Fibroblast of villous mesenchyme (primary cell): ENCODE data around the gene MISP. TPM values are rescaled to one million over a fixed set of nuclear protein-coding genes. Genes with fewer than 3 reads are reported as not detected.
A peak's percentile ranks its signal among the peaks of the same experiment; 100 is the strongest.

ENCODE experiments used
- DNase-seq: peaks from one replicate; pipeline ENCODE4 v3.0.0-alpha.2; 2010; ENCODE audit warnings: low read depth
- H3K4me3 ChIP-seq: 2 replicates; pipeline ENCODE4 v1.5.1; 2011; ENCODE audit warnings: low read depth, mild to moderate bottlenecking, low read length
- total RNA-seq: library from RNA; depleted of rRNA; stranded (reverse); fragments of >200 nt; gene quantifications from 2 replicates; pipeline ENCODE4 v1.2.3, GENCODE V29; 2012
- TF ChIP-seq, protein P1 (sequence below): IDR thresholded peaks from 2 replicates; pipeline ENCODE4 v1.5.1; 2012; ENCODE audit warnings: low read depth, mild to moderate bottlenecking, low read length; ENCODE audit not compliant: insufficient read depth

The MISP gene
- total RNA-seq, 1 donor: 0.43 TPM

DNA sequence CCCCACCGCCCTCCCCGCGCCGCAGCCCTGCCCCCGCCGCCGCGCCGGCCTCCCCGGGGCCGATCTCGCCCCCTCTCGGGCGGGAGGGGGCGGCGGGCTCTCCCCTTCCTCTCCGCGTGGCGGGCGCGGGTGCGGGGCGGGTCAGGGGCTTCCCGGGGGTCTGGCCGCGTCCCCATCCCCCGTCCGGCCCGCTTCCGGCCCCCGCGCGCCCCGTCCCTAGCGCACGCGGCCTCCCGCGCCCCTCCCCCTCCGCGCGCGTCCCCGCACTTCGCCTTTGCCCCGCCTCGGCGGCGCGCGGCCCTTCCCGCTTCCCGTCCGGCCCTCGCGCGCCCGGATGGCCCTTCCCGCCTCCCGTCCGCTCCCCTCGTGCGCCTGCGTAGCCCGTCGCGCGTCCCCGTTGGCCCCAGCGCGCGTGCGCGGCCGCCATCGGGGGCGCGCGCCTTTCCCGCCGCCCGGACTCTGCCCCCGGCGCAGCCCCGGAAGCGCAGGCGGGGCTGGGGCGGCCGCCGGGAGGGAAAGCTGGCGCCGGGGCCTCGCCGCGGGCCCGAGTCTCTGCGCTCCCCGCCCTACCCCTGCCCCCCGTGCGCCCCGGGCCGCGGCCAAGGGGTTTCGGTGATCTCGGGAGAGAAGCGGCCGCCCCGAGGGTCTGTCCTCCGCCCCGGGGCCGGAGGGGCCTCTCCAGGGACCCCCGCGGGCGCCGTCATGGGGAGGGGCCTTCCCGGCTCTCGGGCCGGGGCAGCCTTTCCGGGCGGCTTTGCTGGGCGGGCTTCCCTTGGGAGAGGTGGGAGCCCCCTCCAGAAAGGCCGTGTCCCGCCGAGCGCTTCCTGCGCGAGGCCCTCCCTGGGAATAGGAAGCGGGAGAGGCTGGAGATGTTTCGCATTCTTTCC is 46.9 kb downstream of the MISP start:
- H3K4me3 ChIP-seq: peak overlapping the region; percentile 91
- TF ChIP-seq, protein P1, sequence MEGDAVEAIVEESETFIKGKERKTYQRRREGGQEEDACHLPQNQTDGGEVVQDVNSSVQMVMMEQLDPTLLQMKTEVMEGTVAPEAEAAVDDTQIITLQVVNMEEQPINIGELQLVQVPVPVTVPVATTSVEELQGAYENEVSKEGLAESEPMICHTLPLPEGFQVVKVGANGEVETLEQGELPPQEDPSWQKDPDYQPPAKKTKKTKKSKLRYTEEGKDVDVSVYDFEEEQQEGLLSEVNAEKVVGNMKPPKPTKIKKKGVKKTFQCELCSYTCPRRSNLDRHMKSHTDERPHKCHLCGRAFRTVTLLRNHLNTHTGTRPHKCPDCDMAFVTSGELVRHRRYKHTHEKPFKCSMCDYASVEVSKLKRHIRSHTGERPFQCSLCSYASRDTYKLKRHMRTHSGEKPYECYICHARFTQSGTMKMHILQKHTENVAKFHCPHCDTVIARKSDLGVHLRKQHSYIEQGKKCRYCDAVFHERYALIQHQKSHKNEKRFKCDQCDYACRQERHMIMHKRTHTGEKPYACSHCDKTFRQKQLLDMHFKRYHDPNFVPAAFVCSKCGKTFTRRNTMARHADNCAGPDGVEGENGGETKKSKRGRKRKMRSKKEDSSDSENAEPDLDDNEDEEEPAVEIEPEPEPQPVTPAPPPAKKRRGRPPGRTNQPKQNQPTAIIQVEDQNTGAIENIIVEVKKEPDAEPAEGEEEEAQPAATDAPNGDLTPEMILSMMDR: no peak

GRCh38 chr19:798415-799075 is 47.6 kb downstream of the MISP start:
- no peak for DNase-seq

More for the DNA sequence above, 46.9 kb downstream of the MISP start:
- peak; percentile 88 for DNase-seq

GRCh38 chr19:799076-799881 is 48.4 kb downstream of the MISP start:
- TF ChIP-seq, protein P1: peak; percentile 46
- DNase-seq: peak; percentile 72
- H3K4me3 ChIP-seq: peak overlapping the region; percentile 91

More at GRCh38 chr19:798415-799075, 47.6 kb downstream of the MISP start:
- peak overlapping the region; percentile 91 for H3K4me3 ChIP-seq
- TF ChIP-seq, protein P1: no peak

GRCh38 chr19:800360-801029 is 49.6 kb downstream of the MISP start:
- TF ChIP-seq, protein P1: no peak
- peak; percentile 81 for DNase-seq
- H3K4me3 ChIP-seq: peak overlapping the region; percentile 91

GRCh38 chr19:801030-801860 is 50.3 kb downstream of the MISP start:
- no peak for DNase-seq
- peak overlapping the region; percentile 91 for H3K4me3 ChIP-seq

More at GRCh38 chr19:801030-801860, 50.3 kb downstream of the MISP start:
- TF ChIP-seq, protein P1: no peak
